Measurements from ENCODE around the gene ZDBF2. TPM values are rescaled to one million over a fixed set of nuclear protein-coding genes. Genes with fewer than 3 reads are reported as not detected.

The ZDBF2 gene
- total and polyA plus RNA-seq, 2 of the 8 experiments (the other 6 are each of a cell fraction or from before 2014, with no cell fraction given), result 1.5 to 17.2 TPM

GRCh38 chr2:206274434-206275311 lies at the start of gene ZDBF2 (continued):
- TF ChIP-seq KDM4A (IDR thresholded peaks at IDR 0.05; ENCODE audit: low read depth, low read length, severe bottlenecking), result peak; percentile 90
- no peak for TF ChIP-seq KDM1A (IDR thresholded peaks at IDR 0.05; ENCODE audit: borderline replicate concordance, low read length)
- TF ChIP-seq FOSL1 (IDR thresholded peaks at IDR 0.05; ENCODE audit: insufficient read depth, low read depth, low read length), result no peak
- no peak for TF ChIP-seq SP1 (IDR thresholded peaks at IDR 0.05; ENCODE audit: low read depth, low read length)
- TF ChIP-seq USF2 (IDR thresholded peaks at IDR 0.05; ENCODE audit: low read length), result no peak
- TF ChIP-seq E2F6 (IDR thresholded peaks at IDR 0.05), result peak; percentile 64; the same call in 1 of the 2 replicates
- no peak for TF ChIP-seq ATF2 (IDR thresholded peaks at IDR 0.05; ENCODE audit: low read length)
- peak; percentile 41 for TF ChIP-seq ASH2L (IDR thresholded peaks at IDR 0.05; ENCODE audit: low read length)
- TF ChIP-seq SIN3A (conservative IDR thresholded peaks at IDR 0.05 in 1 of 2, IDR thresholded peaks at IDR 0.05 in 1 of 2; ENCODE audit: low read depth in 1 of 2, low read length in 2 of 2), result peak; percentile 18 to 65; a peak in 1 of 4 replicates
- TF ChIP-seq CBX5 (IDR thresholded peaks at IDR 0.05; ENCODE audit: low read depth, low read length), result no peak
- TF ChIP-seq POLR2AphosphoS5 (IDR thresholded peaks at IDR 0.05; ENCODE audit: low read depth, low read length), result peak; percentile 30; the same call in 1 of the 2 replicates
- TF ChIP-seq GABPA (IDR thresholded peaks at IDR 0.05; ENCODE audit: borderline replicate concordance, insufficient read depth, low read length), result no peak
- no peak for TF ChIP-seq BACH1 (IDR thresholded peaks at IDR 0.05; ENCODE audit: low read length)
- no peak for TF ChIP-seq GTF2F1 (IDR thresholded peaks at IDR 0.05; ENCODE audit: borderline replicate concordance, low read depth, low read length)
- TF ChIP-seq HDAC6 (IDR thresholded peaks at IDR 0.05; ENCODE audit: low read depth, low read length), result no peak
- peak; percentile 72; the same call in 1 of the 2 replicates for TF ChIP-seq RBBP5 (IDR thresholded peaks at IDR 0.05; ENCODE audit: borderline replicate concordance, low read depth, low read length)
- no peak for TF ChIP-seq CHD2 (IDR thresholded peaks at IDR 0.05; ENCODE audit: low read length)
- no peak for TF ChIP-seq JUN (IDR thresholded peaks at IDR 0.05; ENCODE audit: low read depth, low read length)
- no peak for TF ChIP-seq TEAD4 (IDR thresholded peaks at IDR 0.05; ENCODE audit: low read depth, low read length)
- TF ChIP-seq RXRA (IDR thresholded peaks at IDR 0.05; ENCODE audit: insufficient read depth, low read depth, low read length), result no peak

All from H1 (cell line).